Common myeloid progenitor, CD34-positive (primary cell): ENCODE measurements around the gene DYNLT4.

Source experiments
- CTCF ChIA-PET: fragments of 350-600 bp; sonication (Branson Sonifier 250); formaldehyde crosslinking; loops from one replicate; lab custom pipeline; 2021; ENCODE audit warnings: antibody characterized with exemption; lab: Charles Lee
- POLR2A ChIA-PET: fragments of 350-600 bp; sonication (Branson Sonifier 250); formaldehyde crosslinking; loops from one replicate; lab custom pipeline; 2021; ENCODE audit warnings: antibody characterized with exemption; lab: Charles Lee
- DNase-seq, 3 donors: peaks; one replicate each; pipeline versions ENCODE4 v3.0.0 to v3.0.0-alpha.2; 2013
- H3K27ac ChIP-seq, 2 experiments: 1 replicate in 1 of 2; 2 replicates in 1 of 2; pipeline ENCODE4 v1.7.0; 2013; ENCODE audit warnings: inconsistent platforms in 2 of 2, low read length in 2 of 2, mild to moderate bottlenecking in 2 of 2, low read depth in 1 of 2, moderate library complexity in 1 of 2; ENCODE audit not compliant: severe bottlenecking in 2 of 2, insufficient read depth in 1 of 2, poor library complexity in 1 of 2
- H3K27me3 ChIP-seq, 5 experiments: replicated peaks in 2 of 5; 1 replicate in 3 of 5; 2 replicates in 2 of 5; pipeline versions ENCODE4 v1.6.1 to v1.7.0; 2013; ENCODE audit warnings: low read length in 4 of 5, mild to moderate bottlenecking in 2 of 5, moderate library complexity in 2 of 5, inconsistent platforms in 1 of 5; ENCODE audit not compliant: insufficient read depth in 5 of 5, control insufficient read depth in 4 of 5
- H3K36me3 ChIP-seq, 4 experiments: 1 replicate in 2 of 4; 2 replicates in 2 of 4; pipeline versions ENCODE4 v1.6.1 to v1.7.0; 2013; ENCODE audit warnings: low read length in 3 of 4, control low read depth in 1 of 4, mild to moderate bottlenecking in 1 of 4; ENCODE audit not compliant: control insufficient read depth in 4 of 4, insufficient read depth in 4 of 4
- H3K4me1 ChIP-seq, 4 experiments: 1 replicate in 3 of 4; 2 replicates in 1 of 4; pipeline versions ENCODE4 v1.6.1 to v1.7.1; 2013; ENCODE audit warnings: low read length in 3 of 4, mild to moderate bottlenecking in 3 of 4, control low read depth in 1 of 4, inconsistent platforms in 1 of 4, moderate library complexity in 1 of 4; ENCODE audit not compliant: control insufficient read depth in 4 of 4, insufficient read depth in 4 of 4; ENCODE audit errors: control extremely low read depth in 1 of 4
- H3K4me3 ChIP-seq, 7 experiments: 1 replicate in 4 of 7; 2 replicates in 3 of 7; pipeline versions ENCODE4 v1.5.1 to v1.7.0; 2013; ENCODE audit warnings: mild to moderate bottlenecking in 7 of 7, low read length in 6 of 7, moderate library complexity in 6 of 7, inconsistent platforms in 2 of 7, low read depth in 2 of 7, control low read depth in 1 of 7; ENCODE audit not compliant: insufficient read depth in 4 of 7, control insufficient read depth in 1 of 7; ENCODE audit errors: extremely low read depth in 1 of 7
- H3K9me3 ChIP-seq, 5 experiments: 1 replicate in 4 of 5; 2 replicates in 1 of 5; pipeline versions ENCODE4 v1.6.1 to v1.7.1; 2013; ENCODE audit warnings: low read length in 4 of 5, mild to moderate bottlenecking in 2 of 5, inconsistent platforms in 1 of 5, low read depth in 1 of 5, moderate library complexity in 1 of 5; ENCODE audit not compliant: control insufficient read depth in 4 of 5, insufficient read depth in 2 of 5; ENCODE audit errors: control extremely low read depth in 1 of 5
- WGBS: methylation state at CpG from one replicate; pipeline ENCODE4 v1.1.5; 2013; ENCODE audit not compliant: insufficient coverage; 5-methylcytosine and 5-hydroxymethylcytosine counted together

The DYNLT4 gene

DNA sequence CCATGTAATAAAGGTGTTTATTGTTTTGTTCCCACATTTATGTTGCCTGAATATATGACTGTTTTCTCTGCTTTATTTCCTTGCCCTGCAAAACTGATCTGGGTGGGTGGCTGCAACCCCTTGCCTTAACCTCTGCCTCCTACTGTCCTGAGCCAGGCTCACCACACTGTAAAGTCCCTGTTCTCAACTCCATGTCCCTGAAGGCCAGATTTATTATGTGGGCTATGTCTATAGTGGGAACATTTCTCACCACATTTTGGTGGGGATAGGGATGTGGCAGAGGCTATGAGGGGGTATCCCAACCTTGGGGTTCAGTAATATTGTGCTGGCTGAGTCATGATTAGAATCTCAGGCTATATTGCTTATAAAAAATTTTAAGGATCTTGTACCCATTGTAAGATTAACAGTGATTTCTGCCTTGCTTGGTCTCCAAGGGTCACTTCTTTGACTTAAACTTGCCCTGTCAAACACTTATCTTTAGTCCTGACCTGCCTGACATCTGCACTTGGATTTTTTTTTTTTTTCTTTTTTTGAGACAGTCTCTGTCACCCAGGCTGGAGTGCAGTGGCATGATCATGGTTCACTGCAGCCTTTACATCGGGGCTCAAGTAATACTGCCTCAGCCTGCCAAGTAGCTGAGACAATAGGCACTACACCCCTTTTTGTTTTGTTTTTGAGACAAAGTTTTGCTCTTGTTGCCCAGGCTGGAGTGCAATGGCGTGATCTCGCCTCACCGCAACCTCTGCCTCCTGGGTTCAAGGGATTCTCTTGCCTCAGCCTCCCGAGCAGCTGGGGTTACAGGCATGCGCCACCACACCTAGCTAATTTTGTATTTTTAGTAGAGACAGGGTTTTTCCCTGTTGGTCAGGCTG, 28.2 kb downstream of the DYNLT4 start:
- POLR2A ChIA-PET: no interaction called here
- Histone ChIP-seq H3K27me3 (no peaks in the 10 kb centered on the region), H3K4me3 (no peak overlapping the region)

DNA sequence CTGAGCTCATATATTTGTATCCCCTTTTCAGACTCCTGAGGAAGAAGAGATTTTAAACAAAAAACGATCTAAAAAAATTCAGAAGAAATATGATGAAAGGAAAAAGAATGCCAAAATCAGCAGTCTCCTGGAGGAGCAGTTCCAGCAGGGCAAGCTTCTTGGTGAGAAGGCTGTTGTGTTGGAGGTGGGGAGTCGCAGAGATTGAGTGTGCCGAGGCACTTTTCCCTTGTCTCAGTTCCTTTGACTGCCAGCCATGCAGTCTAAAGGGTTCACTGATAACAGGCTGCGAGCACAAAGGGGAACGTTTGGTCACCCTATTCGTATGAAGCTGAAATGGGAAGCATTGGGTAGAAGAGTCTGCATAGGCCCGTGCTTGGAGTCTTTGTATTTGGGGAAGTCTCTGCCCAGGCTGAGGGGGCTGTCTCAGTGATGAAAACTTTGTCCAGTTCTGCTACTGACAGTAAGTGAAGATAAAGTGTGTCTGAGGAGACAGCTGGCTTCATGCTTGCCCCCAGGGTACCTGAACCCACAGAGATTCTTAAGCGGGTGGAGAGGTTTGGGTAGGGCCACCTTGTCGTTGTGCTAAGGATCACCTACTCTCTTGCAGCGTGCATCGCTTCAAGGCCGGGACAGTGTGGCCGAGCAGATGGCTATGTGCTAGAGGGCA, 29.0 kb downstream of the DYNLT4 start:
- H3K4me1 ChIP-seq: peaks cover 0 to 34% (median 31%) of the 10 kb centered on the region in 4 experiments
- peaks cover 10 to 51% (median 37%) of the 10 kb centered on the region in 4 experiments for H3K36me3 ChIP-seq
- no peaks in the 10 kb centered on the region for H3K9me3 ChIP-seq
- CTCF ChIA-PET: interaction anchor here (1.1 to 1.4 kb wide), 2 partner anchors 10 to 11 kb away, joined by 3 to 5 read pairs; partner anchors contain the start of gene BEST4
- POLR2A ChIA-PET: no interaction called here
- DNase-seq: no peak
- peak overlapping the region in 1 of 2 experiments; percentile 96 for H3K27ac ChIP-seq
- WGBS: 83% methylated on average over 12 of the region's 13 CpGs
- H3K27me3 ChIP-seq: no peaks in the 10 kb centered on the region
- H3K4me3 ChIP-seq: peak overlapping the region in 1 of 7 experiments; percentile 92

More for the DNA sequence above, 28.2 kb downstream of the DYNLT4 start:
- no peak for DNase-seq
- CTCF ChIA-PET: interaction anchor here (1.1 to 1.4 kb wide), 3 partner anchors 9 to 12 kb away, joined by 3 to 5 read pairs (median 3); partner anchors contain the start of gene BEST4
- no peak overlapping the region for H3K27ac ChIP-seq
- H3K4me1 ChIP-seq: peaks cover 0 to 40% (median 38%) of the 10 kb centered on the region in 4 experiments
- WGBS: 96% methylated on average over 5 of the region's 6 CpGs
- H3K9me3 ChIP-seq: no peaks in the 10 kb centered on the region
- peaks cover 10 to 51% (median 37%) of the 10 kb centered on the region in 4 experiments for H3K36me3 ChIP-seq

DNA sequence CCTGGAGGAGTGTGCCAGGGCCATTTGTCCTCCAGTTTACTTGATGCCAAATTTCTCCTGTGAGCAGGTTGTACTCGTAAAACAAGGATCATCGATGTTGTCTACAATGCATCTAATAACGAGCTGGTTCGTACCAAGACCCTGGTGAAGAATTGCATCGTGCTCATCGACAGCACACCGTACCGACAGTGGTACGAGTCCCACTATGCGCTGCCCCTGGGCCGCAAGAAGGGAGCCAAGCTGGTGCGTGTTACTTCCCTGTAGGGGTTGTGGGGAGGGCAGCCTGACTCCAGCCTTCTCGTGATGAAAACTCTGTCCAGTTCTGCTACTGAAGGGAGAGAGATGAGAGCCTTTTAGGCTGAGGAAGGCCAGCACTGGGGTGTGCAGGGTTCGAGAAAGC, 29.6 kb downstream of the DYNLT4 start:
- Histone ChIP-seq H3K4me3 (peak overlapping the region in 1 of 7 experiments; percentile 92), H3K4me1 (peaks cover 0 to 34% (median 29%) of the 10 kb centered on the region in 4 experiments), H3K27ac (peak overlapping the region in 1 of 2 experiments; percentile 96), H3K9me3 (no peaks in the 10 kb centered on the region), H3K27me3 (no peaks in the 10 kb centered on the region), H3K36me3 (peaks cover 10 to 51% (median 37%) of the 10 kb centered on the region in 4 experiments)
- ChIA-PET CTCF (interaction anchor here (1.1 to 1.4 kb wide), 2 partner anchors 10 kb away, joined by 3 to 5 read pairs; partner anchors contain the start of gene BEST4), POLR2A (no interaction called here)
- WGBS: 91% methylated on average over 13 of the region's 14 CpGs
- no peak for DNase-seq

DNA sequence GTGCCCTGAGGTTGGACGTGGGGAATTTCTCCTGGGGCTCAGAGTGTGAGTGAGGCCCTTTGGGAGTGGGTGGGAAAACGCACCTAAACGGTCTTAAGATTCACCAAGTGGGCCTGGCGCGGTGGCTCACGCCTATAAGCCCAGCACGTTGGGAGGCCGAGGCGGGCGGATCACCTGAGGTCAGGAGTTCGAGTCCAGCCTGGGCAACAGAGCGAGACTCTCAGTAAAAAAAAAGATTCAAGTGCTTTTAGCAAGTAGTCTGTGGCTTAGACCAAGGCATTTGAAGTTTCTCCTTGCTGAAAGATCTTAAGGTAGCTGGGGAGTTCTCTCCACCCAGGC, 30.5 kb downstream of the DYNLT4 start:
- POLR2A ChIA-PET: interaction anchor here (1.3 to 2.5 kb wide), 5 partner anchors 9 to 55 kb away, joined by 3 to 23 read pairs (median 9); partner anchors contain the start of gene RNU5D-1
- WGBS: 75% methylated on average over 11 of the region's 12 CpGs
- CTCF ChIA-PET: interaction anchor here (0.6 to 1.8 kb wide), 2 partner anchors 40 to 42 kb away, joined by 3 to 4 read pairs; no protein-coding TSS in a partner anchor

DNA sequence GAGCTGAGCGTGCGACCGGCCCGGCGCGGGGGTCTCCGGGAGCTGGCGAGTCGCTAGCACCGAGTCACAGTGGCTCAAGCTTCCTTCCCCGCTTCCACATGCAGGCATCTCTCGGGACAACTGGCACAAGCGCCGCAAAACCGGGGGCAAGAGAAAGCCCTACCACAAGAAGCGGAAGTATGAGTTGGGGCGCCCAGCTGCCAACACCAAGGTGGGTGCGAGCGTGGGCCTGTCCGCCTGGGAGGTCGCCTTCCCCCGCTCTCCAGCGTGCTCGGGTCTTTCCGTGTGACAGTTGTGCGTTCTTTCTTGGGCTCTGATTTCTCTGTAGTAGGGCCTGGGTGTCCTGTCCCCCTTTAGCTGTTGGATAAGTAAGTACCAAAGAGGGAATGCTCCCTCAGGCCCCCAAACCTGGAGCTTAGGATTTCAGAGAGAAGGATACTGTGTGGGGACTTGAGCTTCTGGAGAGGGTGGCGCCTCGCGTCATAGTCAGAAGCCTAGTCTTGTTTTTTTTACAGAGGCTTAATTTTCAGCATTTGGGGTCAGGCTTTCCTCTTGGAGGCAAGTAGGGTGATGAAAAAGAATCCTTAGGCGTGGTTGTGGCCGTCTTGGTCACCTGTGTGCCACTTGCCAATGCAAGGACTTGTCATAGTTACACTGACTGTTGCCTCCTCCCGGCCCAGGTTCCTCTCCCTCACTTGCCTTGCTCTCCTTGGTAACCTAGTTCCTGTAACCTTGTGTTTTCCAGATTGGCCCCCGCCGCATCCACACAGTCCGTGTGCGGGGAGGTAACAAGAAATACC, 31.0 kb downstream of the DYNLT4 start:
- CTCF ChIA-PET: interaction anchor here (0.6 to 1.8 kb wide), 5 partner anchors 9 to 54 kb away, joined by 3 to 6 read pairs (median 4); no protein-coding TSS in a partner anchor

More for the DNA sequence above, 30.5 kb downstream of the DYNLT4 start:
- H3K36me3 ChIP-seq: peaks cover 10 to 51% (median 36%) of the 10 kb centered on the region in 4 experiments
- H3K27me3 ChIP-seq: no peaks in the 10 kb centered on the region
- H3K4me1 ChIP-seq: peaks cover 0 to 34% (median 29%) of the 10 kb centered on the region in 4 experiments
- peak overlapping the region; percentile 90 to 96 for H3K27ac ChIP-seq
- no peak for DNase-seq
- no peaks in the 10 kb centered on the region for H3K9me3 ChIP-seq
- H3K4me3 ChIP-seq: peak overlapping the region in 6 of 7 experiments; percentile 68 to 93 (median 86)

More for the DNA sequence above, 31.0 kb downstream of the DYNLT4 start:
- Histone ChIP-seq H3K4me3 (peak overlapping the region; percentile 68 to 93 (median 86)), H3K27ac (peak overlapping the region; percentile 90 to 96), H3K27me3 (no peaks in the 10 kb centered on the region), H3K4me1 (peaks cover 0 to 34% (median 29%) of the 10 kb centered on the region in 4 experiments), H3K9me3 (no peaks in the 10 kb centered on the region), H3K36me3 (peaks cover 5 to 46% (median 32%) of the 10 kb centered on the region in 4 experiments)
- POLR2A ChIA-PET: interaction anchor here (0.6 to 2.5 kb wide), 9 partner anchors 9 to 54 kb away, joined by 3 to 23 read pairs (median 6); partner anchors contain the start of genes PLK3 and RNU5D-1
- DNase-seq: peak in 2 of 3 donors; percentile 23 to 62
- 11% methylated on average over 28 of the region's 36 CpGs for WGBS
